Measurements from ENCODE around the gene ADSL.

The ADSL gene

DNA sequence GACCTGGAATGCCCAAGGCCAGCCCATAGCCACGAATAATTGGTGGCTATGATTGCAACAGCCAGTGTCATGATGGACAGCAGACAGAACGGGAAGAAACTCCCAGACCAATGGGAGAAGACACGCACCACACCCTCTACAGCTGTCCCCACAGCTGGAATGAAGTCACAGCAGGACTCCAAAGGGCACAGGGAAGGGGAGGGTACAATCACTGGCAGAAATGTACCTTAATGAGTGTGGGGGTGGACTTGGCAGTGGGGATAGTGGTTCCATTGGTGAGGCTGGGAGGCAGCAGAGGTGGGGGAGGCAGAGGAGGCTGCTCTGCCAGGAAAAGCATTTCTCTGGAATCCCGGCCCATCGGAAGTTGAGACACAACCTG lies 77.0 kb downstream of the ADSL start:
- no peak for DNase-seq (ENCODE audit: low read depth)
- H3K4me3 ChIP-seq (ENCODE audit: low read length) = no peak overlapping the region
- TF ChIP-seq, protein P1, sequence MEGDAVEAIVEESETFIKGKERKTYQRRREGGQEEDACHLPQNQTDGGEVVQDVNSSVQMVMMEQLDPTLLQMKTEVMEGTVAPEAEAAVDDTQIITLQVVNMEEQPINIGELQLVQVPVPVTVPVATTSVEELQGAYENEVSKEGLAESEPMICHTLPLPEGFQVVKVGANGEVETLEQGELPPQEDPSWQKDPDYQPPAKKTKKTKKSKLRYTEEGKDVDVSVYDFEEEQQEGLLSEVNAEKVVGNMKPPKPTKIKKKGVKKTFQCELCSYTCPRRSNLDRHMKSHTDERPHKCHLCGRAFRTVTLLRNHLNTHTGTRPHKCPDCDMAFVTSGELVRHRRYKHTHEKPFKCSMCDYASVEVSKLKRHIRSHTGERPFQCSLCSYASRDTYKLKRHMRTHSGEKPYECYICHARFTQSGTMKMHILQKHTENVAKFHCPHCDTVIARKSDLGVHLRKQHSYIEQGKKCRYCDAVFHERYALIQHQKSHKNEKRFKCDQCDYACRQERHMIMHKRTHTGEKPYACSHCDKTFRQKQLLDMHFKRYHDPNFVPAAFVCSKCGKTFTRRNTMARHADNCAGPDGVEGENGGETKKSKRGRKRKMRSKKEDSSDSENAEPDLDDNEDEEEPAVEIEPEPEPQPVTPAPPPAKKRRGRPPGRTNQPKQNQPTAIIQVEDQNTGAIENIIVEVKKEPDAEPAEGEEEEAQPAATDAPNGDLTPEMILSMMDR (IDR thresholded peaks at IDR 0.05; ENCODE audit: insufficient read depth, low read depth, low read length, missing control alignments) = no peak

DNA sequence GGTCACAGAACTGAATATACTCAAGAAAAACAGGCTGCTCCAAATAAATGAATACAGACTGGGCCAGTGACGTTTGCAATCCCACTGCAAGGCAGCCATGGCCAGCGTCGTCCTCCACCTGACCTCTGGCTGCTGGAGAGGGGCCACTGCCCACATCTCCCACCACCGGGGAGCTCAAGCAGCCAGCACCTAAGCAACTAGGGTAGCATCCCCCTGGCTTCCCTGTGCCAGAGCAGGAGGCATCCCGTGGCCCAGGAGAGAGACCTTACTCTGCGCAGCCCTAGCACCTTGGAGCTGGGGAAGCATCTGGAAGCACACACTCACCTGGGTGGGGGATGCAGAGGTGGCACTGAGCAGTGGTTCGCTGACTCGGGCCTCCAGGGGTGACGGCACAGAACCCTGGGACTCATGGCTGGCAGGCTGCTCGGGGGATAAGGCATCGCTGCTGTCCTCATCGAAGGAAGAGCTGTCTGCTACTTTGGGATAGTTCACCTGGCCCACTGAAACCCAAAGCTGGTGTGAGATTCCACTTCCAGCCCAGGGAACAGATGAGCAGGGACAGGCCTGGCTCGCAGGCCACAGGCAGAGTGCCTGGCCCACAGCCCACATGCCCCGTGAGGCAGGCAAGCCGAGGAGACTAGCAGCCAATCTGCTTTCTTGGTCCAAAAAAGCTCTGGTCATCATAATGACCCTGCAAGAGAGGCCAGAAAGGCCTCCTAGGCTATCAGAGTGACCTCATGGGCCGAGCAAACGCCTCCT lies 77.8 kb downstream of the ADSL start:
- no peak overlapping the region for H3K4me3 ChIP-seq (ENCODE audit: low read length)
- no peak for DNase-seq (ENCODE audit: low read depth)
- TF ChIP-seq, protein P1 (IDR thresholded peaks at IDR 0.05; ENCODE audit: insufficient read depth, low read depth, low read length, missing control alignments) = no peak

DNA sequence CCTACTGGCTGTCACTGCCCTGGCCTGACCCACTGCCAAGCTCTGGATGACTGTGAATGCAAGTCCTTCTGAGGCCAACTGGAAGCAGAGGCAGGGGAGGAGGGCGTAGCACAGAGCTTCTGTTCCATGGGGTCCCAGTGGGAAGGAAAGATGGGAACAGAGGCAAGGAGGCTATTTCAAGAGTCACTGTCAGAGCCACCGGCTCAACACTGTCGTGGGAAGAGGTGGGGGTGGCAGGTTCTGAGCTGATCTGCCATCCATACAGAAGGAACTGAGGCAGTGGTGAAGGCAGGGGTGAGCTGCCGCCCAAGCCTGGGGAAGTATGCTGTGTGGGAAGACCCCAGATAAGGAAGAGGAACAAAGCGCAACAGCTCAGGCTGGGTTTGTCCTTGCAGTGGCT lies 78.8 kb downstream of the ADSL start:
- TF ChIP-seq, protein P1 (IDR thresholded peaks at IDR 0.05; ENCODE audit: insufficient read depth, low read depth, low read length, missing control alignments) = no peak
- no peak for DNase-seq (ENCODE audit: low read depth)
- H3K4me3 ChIP-seq (ENCODE audit: low read length) = no peak overlapping the region

DNA sequence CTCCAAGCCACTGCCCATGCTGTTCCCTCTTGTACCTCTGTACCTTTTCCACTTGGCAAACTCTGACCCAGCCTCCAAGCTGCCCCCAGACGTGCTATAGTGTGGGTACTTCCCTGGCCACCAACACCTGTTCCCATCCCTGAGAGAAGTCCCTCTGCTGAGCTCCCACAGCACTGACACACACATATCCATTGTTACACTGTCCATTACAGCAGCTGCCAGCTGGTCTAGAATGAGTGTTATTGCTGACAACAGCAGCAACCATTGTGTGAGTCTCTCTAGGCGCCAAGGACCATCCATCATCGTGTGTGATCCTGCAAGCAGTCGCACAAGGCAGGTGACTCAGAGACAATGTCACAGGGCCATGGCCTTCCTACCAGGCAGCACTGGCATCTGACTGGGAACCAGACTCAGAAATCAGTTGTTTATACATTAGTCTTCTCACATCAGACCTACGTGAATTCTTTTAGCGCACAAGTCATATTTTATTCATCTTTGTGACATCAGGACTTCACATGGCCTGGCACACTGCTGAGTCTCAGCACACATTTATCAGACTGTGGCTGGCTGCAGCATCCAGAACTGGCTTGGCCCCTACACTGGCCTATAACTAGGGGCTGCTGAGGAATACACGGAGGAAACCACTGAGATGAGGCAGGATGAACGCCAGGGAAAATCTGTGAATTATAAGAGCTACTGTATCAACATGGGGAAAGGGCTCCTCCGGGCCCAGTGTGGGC lies 80.5 kb downstream of the ADSL start:
- DNase-seq (ENCODE audit: low read depth) = no peak
- H3K4me3 ChIP-seq (ENCODE audit: low read length) = no peak overlapping the region
- TF ChIP-seq, protein P1 (IDR thresholded peaks at IDR 0.05; ENCODE audit: insufficient read depth, low read depth, low read length, missing control alignments) = no peak

DNA sequence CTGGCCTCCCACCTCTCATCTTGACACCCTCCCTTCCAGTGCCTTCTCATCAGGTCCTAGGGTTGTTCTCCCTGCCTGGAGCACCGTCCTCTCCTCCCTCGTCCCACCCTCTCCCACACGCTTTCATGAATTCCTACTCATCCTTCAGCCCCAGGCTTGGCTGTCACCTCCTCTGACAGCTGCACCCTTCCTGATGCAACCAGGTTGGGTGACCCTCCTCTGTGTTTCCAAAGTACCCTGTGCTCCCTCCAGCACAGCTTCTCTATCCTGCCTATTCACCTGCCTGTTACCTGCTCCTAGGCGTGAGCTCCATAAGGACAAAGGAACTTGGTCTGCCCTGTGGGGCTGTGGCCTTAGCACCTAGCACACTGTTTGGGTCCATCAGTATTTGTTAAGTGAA lies 82.5 kb downstream of the ADSL start:
- no peak overlapping the region for H3K4me3 ChIP-seq (ENCODE audit: low read length)
- TF ChIP-seq, protein P1 (IDR thresholded peaks at IDR 0.05; ENCODE audit: insufficient read depth, low read depth, low read length, missing control alignments) = no peak

DNA sequence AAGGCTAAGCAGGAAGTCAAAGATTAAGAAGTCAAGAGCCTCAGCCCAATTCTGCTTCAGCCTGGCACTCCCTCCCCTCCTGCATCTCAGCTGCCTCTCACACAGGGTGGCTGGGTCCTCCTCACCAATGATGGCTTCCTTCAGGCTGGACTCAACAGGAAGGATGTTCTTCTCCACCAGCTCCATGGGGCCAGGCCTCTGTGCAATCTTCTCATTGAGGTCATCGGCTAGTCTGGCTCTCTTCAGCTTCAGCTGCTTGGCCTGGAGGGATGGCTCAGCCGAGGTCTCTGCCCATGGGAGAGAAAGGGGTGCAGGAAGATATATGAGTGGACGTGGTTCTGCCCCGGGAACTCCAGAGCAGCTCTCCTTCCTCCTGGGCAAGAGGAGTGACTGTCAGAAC lies 83.2 kb downstream of the ADSL start:
- TF ChIP-seq, protein P1 (IDR thresholded peaks at IDR 0.05; ENCODE audit: insufficient read depth, low read depth, low read length, missing control alignments) = no peak
- H3K4me3 ChIP-seq (ENCODE audit: low read length) = no peak overlapping the region
- no peak for DNase-seq (ENCODE audit: low read depth)

More for the DNA sequence above, 82.5 kb downstream of the ADSL start:
- no peak for DNase-seq (ENCODE audit: low read depth)

Data from epithelial cell of esophagus (primary cell).